ENCODE data around the gene VPS37B. TPM values are rescaled to one million over a fixed set of nuclear protein-coding genes. Genes with fewer than 3 reads are reported as not detected.

VPS37B gene
- total and polyA plus RNA-seq, 8 donors: 13.4 to 105 (median 47.8) TPM

DNA sequence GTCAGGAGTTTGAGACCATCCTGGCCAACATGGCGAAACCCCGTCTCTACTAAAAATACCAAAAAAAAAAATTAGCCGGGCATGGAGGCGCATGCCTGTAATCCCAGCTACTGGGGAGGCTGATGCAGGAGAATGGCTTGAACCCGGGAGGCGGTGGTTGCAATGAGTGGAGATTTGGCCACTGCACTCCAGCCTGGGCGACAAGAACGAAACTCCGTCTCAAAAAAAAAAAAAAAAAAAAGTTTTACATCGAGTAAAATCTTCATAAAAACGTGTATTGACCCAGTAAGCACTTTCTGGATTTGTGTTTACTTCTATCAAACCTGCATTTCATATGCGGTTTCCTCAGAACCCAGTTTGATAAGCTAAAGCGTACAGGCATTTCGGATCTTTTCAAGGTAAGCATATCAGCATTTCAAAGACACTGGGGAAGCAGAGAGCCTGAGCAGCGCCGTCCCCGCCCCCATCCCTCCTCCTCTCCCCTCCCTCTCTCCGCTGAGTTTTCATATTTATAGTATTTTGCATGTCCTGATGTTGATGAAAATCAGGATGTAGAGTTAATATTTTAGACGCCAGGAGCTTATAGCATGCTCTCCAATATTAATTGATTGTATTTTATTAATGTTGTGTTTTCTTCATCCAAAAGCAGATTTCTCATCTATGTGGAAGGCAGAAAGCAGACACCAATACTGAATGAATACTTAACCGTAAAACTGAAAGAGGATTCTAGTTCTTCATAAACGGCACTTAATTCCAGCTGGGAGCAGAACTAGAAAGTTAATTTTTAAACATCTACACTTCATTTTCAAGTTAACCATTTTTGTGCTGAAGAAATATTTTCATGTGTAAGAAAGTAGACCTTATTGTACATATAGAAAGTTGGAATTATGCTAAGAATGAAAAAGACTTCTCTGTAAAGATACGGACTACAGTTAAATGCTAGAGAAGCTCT is 69.9 kb downstream of the VPS37B start:
- 12 to 23% (median 15%) methylated on average over 22 of the region's 22 CpGs for WGBS, 5 donors
- no peaks in the 10 kb centered on the region for H3K9me3 ChIP-seq
- intact Hi-C loops (cut with DNase I; ENCODE audit: low total_unique reads): no loop called here
- H3K27me3 ChIP-seq: no peaks in the 10 kb centered on the region
- no peaks in the 10 kb centered on the region for H3K36me3 ChIP-seq
- peaks cover 4 to 34% (median 22%) of the 10 kb centered on the region in 4 donors for H3K4me1 ChIP-seq
- H3K4me3 ChIP-seq: peak overlapping the region; percentile 16 to 38 (median 30)
- TF ChIP-seq POLR2AphosphoS5 (IDR thresholded peaks at IDR 0.05) (peak in 1 of 3 donors; percentile 29), EP300 (IDR thresholded peaks at IDR 0.05) (no peak)
- H3K27ac ChIP-seq: peak overlapping the region; percentile 61 to 91 (median 78)
- DNase-seq: peak in 1 of 2 donors; percentile 66

- WGBS, 5 donors: 28 to 60% (median 46%) methylated on average over 11 of the region's 11 CpGs
- Histone ChIP-seq H3K27me3 (no peaks in the 10 kb centered on the region), H3K4me3 (no peak overlapping the region), H3K27ac (peak overlapping the region; percentile 49 to 86 (median 79)), H3K4me1 (peaks cover 4 to 34% (median 22%) of the 10 kb centered on the region in 4 donors), H3K36me3 (no peaks in the 10 kb centered on the region), H3K9me3 (no peaks in the 10 kb centered on the region)
- DNase-seq: no peak
- TF ChIP-seq EP300 (IDR thresholded peaks at IDR 0.05) (no peak), POLR2A (IDR thresholded peaks at IDR 0.05) (no peak), POLR2AphosphoS5 (IDR thresholded peaks at IDR 0.05) (peak in 2 of 3 donors; percentile 36 to 42)
- intact Hi-C loops (cut with DNase I; ENCODE audit: low total_unique reads): no loop called here
Observed at GRCh38 chr12:122823429-122823828, 72.5 kb downstream of the VPS37B start.

DNA sequence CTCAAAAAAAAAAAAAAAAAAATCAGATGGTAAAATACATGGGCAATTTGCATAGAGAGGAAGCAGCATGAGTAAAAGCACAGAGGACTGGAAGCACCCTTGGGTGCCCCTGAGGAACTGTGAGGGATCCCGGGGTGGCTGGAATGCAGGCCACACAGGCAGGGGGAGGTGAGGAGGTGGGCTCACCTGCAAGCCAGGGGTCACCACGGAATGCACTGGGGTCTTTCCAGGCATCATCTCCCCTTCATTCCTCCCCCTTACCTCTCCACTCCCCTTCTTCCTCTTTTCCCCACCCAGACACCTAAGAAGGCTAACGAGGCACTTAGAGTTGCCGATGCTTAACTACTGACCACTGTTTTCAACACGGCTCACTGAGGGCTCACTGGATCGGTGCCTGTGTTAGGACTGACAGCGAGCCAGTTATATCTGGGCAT is 75.1 kb downstream of the VPS37B start:
- peaks cover 0 to 15% (median 12%) of the 10 kb centered on the region in 4 donors for H3K4me1 ChIP-seq
- no peaks in the 10 kb centered on the region for H3K36me3 ChIP-seq
- H3K9me3 ChIP-seq: no peaks in the 10 kb centered on the region
- 48 to 66% (median 53%) methylated on average over 7 of the region's 7 CpGs for WGBS, 5 donors
- intact Hi-C loops (cut with DNase I; ENCODE audit: low total_unique reads): no loop called here
- no peak overlapping the region for H3K4me3 ChIP-seq
- H3K27me3 ChIP-seq: no peaks in the 10 kb centered on the region
- no peak for DNase-seq
- peak overlapping the region in 1 of 5 donors; percentile 11 for H3K27ac ChIP-seq
- TF ChIP-seq EP300 (IDR thresholded peaks at IDR 0.05) (no peak), POLR2A (IDR thresholded peaks at IDR 0.05) (no peak), POLR2AphosphoS5 (IDR thresholded peaks at IDR 0.05) (no peak)
- TF ChIP-seq, protein P1, sequence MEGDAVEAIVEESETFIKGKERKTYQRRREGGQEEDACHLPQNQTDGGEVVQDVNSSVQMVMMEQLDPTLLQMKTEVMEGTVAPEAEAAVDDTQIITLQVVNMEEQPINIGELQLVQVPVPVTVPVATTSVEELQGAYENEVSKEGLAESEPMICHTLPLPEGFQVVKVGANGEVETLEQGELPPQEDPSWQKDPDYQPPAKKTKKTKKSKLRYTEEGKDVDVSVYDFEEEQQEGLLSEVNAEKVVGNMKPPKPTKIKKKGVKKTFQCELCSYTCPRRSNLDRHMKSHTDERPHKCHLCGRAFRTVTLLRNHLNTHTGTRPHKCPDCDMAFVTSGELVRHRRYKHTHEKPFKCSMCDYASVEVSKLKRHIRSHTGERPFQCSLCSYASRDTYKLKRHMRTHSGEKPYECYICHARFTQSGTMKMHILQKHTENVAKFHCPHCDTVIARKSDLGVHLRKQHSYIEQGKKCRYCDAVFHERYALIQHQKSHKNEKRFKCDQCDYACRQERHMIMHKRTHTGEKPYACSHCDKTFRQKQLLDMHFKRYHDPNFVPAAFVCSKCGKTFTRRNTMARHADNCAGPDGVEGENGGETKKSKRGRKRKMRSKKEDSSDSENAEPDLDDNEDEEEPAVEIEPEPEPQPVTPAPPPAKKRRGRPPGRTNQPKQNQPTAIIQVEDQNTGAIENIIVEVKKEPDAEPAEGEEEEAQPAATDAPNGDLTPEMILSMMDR (IDR thresholded peaks at IDR 0.05): no peak

- Histone ChIP-seq H3K9me3 (no peaks in the 10 kb centered on the region), H3K27me3 (no peaks in the 10 kb centered on the region), H3K4me1 (peaks cover 0 to 11% (median 9%) of the 10 kb centered on the region in 4 donors), H3K27ac (no peak overlapping the region), H3K36me3 (no peaks in the 10 kb centered on the region), H3K4me3 (no peak overlapping the region)
- no peak for TF ChIP-seq POLR2A (IDR thresholded peaks at IDR 0.05)
- no peak for TF ChIP-seq POLR2AphosphoS5 (IDR thresholded peaks at IDR 0.05)
- no peak for TF ChIP-seq EP300 (IDR thresholded peaks at IDR 0.05)
- TF ChIP-seq, protein P1 (IDR thresholded peaks at IDR 0.05): no peak
- intact Hi-C loops (cut with DNase I; ENCODE audit: low total_unique reads): no loop called here
- WGBS, 5 donors: 62 to 71% (median 70%) methylated on average over 8 of the region's 8 CpGs
- no peak for DNase-seq
Observed at GRCh38 chr12:122820138-122820537, 75.8 kb downstream of the VPS37B start.

DNA sequence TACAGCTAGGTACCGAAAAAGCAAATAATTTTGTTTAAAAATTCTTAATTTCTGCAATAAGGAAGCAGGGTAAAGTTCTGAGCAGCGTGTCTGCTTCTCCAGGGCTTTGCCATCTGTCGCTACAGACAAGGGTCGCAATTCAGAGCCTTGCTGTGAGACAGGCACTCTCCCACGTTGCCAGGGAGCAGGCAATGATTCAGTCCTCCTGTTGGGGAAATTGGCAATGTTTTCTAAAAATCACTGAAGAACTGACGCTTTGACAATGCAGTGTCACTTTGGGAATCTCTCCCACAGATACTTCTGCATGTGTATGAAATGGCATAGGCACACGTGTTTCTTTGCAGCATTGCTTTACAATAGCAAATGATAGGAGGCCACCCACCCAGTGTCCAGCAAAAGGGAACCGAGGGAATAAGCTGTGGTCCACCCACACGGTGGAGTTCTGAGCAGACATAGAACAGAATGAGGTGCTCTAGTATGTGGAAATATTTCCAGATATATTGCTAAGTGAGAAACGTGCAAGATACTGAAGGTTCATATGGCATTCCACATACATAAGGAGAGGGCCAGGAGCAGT is 76.6 kb downstream of the VPS37B start:
- peak in 1 of 2 donors; percentile 32 for DNase-seq
- Histone ChIP-seq H3K4me1 (peaks cover 0 to 11% (median 9%) of the 10 kb centered on the region in 4 donors), H3K4me3 (no peak overlapping the region), H3K36me3 (no peaks in the 10 kb centered on the region), H3K27ac (no peak overlapping the region), H3K9me3 (no peaks in the 10 kb centered on the region), H3K27me3 (no peaks in the 10 kb centered on the region)
- intact Hi-C loops (cut with DNase I; ENCODE audit: low total_unique reads): no loop called here
- TF ChIP-seq EP300 (IDR thresholded peaks at IDR 0.05): no peak
- TF ChIP-seq, protein P1 (IDR thresholded peaks at IDR 0.05): no peak
- no peak for TF ChIP-seq POLR2A (IDR thresholded peaks at IDR 0.05)
- TF ChIP-seq POLR2AphosphoS5 (IDR thresholded peaks at IDR 0.05): no peak
- WGBS, 5 donors: 48 to 71% (median 61%) methylated on average over 10 of the region's 10 CpGs

All from stomach (tissue), 9 donors.